Nephron progenitor cell (in vitro differentiated cells): Measurements from ENCODE around the gene TMEM86A.

Experiments used
- DNase-seq: peaks from one replicate; pipeline ENCODE4 v3.0.0; 2021
- H3K27ac Mint-ChIP-seq: 2 replicates; pipeline ENCODE4 v1.8.0; 2021; ENCODE audit warnings: mild to moderate bottlenecking, moderate library complexity, mixed read lengths
- H3K27me3 Mint-ChIP-seq: 2 replicates; pipeline ENCODE4 v1.8.0; 2021; ENCODE audit warnings: mild to moderate bottlenecking, low read depth, mixed read lengths; ENCODE audit not compliant: poor library complexity
- H3K36me3 Mint-ChIP-seq: 2 replicates; pipeline ENCODE4 v1.8.0; 2021; ENCODE audit warnings: low read depth, mixed read lengths
- H3K4me1 Mint-ChIP-seq: 2 replicates; pipeline ENCODE4 v1.8.0; 2021; ENCODE audit warnings: mixed read lengths
- H3K4me3 Mint-ChIP-seq: 2 replicates; pipeline ENCODE4 v1.8.0; 2021; ENCODE audit warnings: mild to moderate bottlenecking, moderate library complexity, mixed read lengths
- H3K9me3 Mint-ChIP-seq: 2 replicates; pipeline ENCODE4 v1.8.0; 2021; ENCODE audit warnings: mild to moderate bottlenecking, moderate library complexity, mixed read lengths
- CTCF ChIP-seq: fragments of 200-600 bp; sonication (generic); IDR thresholded peaks from 2 replicates; pipeline ENCODE4 v1.5.0; 2021; ENCODE audit warnings: antibody characterized with exemption

TMEM86A gene

GRCh38 chr11:18720091-18720807 lies 21.7 kb downstream of the TMEM86A start:
- Mint-ChIP-seq H3K4me1 (peaks cover 44% of the 10 kb centered on the region), H3K4me3 (peak overlapping the region; percentile 87), H3K27me3 (peaks cover 42% of the 10 kb centered on the region), H3K9me3 (no peaks in the 10 kb centered on the region), H3K27ac (no peak overlapping the region), H3K36me3 (no peaks in the 10 kb centered on the region)
- no peak for TF ChIP-seq CTCF
- DNase-seq = no peak

GRCh38 chr11:18720808-18721560 lies 22.4 kb downstream of the TMEM86A start:
- no peaks in the 10 kb centered on the region for H3K36me3 Mint-ChIP-seq
- peak overlapping the region; percentile 87 for H3K4me3 Mint-ChIP-seq
- no peak for TF ChIP-seq CTCF
- no peak overlapping the region for H3K27ac Mint-ChIP-seq
- H3K9me3 Mint-ChIP-seq = no peaks in the 10 kb centered on the region
- peaks cover 40% of the 10 kb centered on the region for H3K27me3 Mint-ChIP-seq
- DNase-seq = peak; percentile 93
- peaks cover 48% of the 10 kb centered on the region for H3K4me1 Mint-ChIP-seq

GRCh38 chr11:18721561-18722292 lies 23.1 kb downstream of the TMEM86A start:
- Mint-ChIP-seq H3K27me3 (peaks cover 32% of the 10 kb centered on the region), H3K36me3 (no peaks in the 10 kb centered on the region), H3K4me1 (peaks cover 51% of the 10 kb centered on the region), H3K27ac (peak overlapping the region; percentile 67), H3K4me3 (peak overlapping the region; percentile 87), H3K9me3 (no peaks in the 10 kb centered on the region)
- peak; percentile 81 for TF ChIP-seq CTCF
- DNase-seq = peak; percentile 69

- no peak overlapping the region for H3K27ac Mint-ChIP-seq
- peaks cover 51% of the 10 kb centered on the region for H3K4me1 Mint-ChIP-seq
- H3K4me3 Mint-ChIP-seq = peak overlapping the region; percentile 87
- DNase-seq = no peak
- H3K9me3 Mint-ChIP-seq = no peaks in the 10 kb centered on the region
- peaks cover 27% of the 10 kb centered on the region for H3K27me3 Mint-ChIP-seq
- TF ChIP-seq CTCF = peak; percentile 24
- no peaks in the 10 kb centered on the region for H3K36me3 Mint-ChIP-seq
Observed at GRCh38 chr11:18722293-18722637, 23.7 kb downstream of the TMEM86A start.

GRCh38 chr11:18723991-18724390 lies 25.4 kb downstream of the TMEM86A start:
- no peak overlapping the region for H3K27ac Mint-ChIP-seq
- no peak for TF ChIP-seq CTCF
- H3K4me3 Mint-ChIP-seq = no peak overlapping the region
- H3K27me3 Mint-ChIP-seq = peaks cover 21% of the 10 kb centered on the region
- no peaks in the 10 kb centered on the region for H3K9me3 Mint-ChIP-seq
- peaks cover 56% of the 10 kb centered on the region for H3K4me1 Mint-ChIP-seq
- DNase-seq = no peak
- no peaks in the 10 kb centered on the region for H3K36me3 Mint-ChIP-seq
